Skeletal muscle satellite cell (primary cell): ENCODE results near the gene WDR19. TPM values are rescaled to one million over a fixed set of nuclear protein-coding genes. Genes with fewer than 3 reads are reported as not detected.

Experiments
- H3K27me3 ChIP-seq: 2 replicates; pipeline ENCODE4 v1.7.0; 2013; ENCODE audit warnings: low read length; ENCODE audit not compliant: control insufficient read depth, insufficient read depth
- H3K36me3 ChIP-seq: 2 replicates; pipeline ENCODE4 v1.7.0; 2013; ENCODE audit warnings: mild to moderate bottlenecking, control low read depth, low read length; ENCODE audit not compliant: insufficient read depth
- H3K4me1 ChIP-seq: 2 replicates; pipeline ENCODE4 v1.7.0; 2013; ENCODE audit warnings: low read length; ENCODE audit not compliant: control insufficient read depth, insufficient read depth
- H3K4me2 ChIP-seq: 2 replicates; pipeline ENCODE4 v1.7.0; 2013; ENCODE audit warnings: mild to moderate bottlenecking, low read length
- H3K4me3 ChIP-seq: 2 replicates; pipeline ENCODE4 v1.7.0; 2013; ENCODE audit warnings: low read length
- H3K9ac ChIP-seq: 2 replicates; pipeline ENCODE4 v1.7.0; 2013; ENCODE audit warnings: mild to moderate bottlenecking, low read depth, low read length, moderate library complexity
- H3K9me3 ChIP-seq: replicated peaks from 2 replicates; pipeline ENCODE4 v1.7.0; 2013; ENCODE audit warnings: mild to moderate bottlenecking, control low read depth, low read length
- small RNA-seq: library from RNA; depleted of rRNA; stranded (forward); fragments of <200 nt; gene quantifications from one replicate; pipeline ENCODE3, GENCODE V24; 2012

WDR19 gene

GRCh38 chr4:39330353-39330752 is 148.0 kb downstream of the WDR19 start:
- Histone ChIP-seq H3K27me3 (no peaks in the 10 kb centered on the region), H3K4me3 (no peak overlapping the region), H3K9ac (no peak overlapping the region), H3K4me1 (no peaks in the 10 kb centered on the region), H3K36me3 (peaks cover 9% of the 10 kb centered on the region), H3K9me3 (no peaks in the 10 kb centered on the region), H3K4me2 (no peak overlapping the region)

- no peaks in the 10 kb centered on the region for H3K9me3 ChIP-seq
- H3K36me3 ChIP-seq, result peaks cover 3% of the 10 kb centered on the region
- no peak overlapping the region for H3K4me3 ChIP-seq
- no peak overlapping the region for H3K9ac ChIP-seq
- no peaks in the 10 kb centered on the region for H3K4me1 ChIP-seq
- H3K4me2 ChIP-seq, result no peak overlapping the region
- H3K27me3 ChIP-seq, result no peaks in the 10 kb centered on the region
Measured at GRCh38 chr4:39331191-39331590, 148.9 kb downstream of the WDR19 start.

Small RNA genes within 50 kb of the gene (small RNA-seq; reads per million reads assigned to genes)
- not detected for gene RNU6-32P
